OCI-LY1 (cell line): Measurements from ENCODE around the gene IREB2.
"Not testable (repeated sequence)": the region's sequence is repeated elsewhere in the genome, so short reads cannot be mapped to it uniquely, and the experiment has no call there.

ENCODE experiments used
- EZH2 ChIP-seq: fragments of 200-600 bp; sonication (generic), shearing (Covaris generic); IDR thresholded peaks from 2 replicates; pipeline ENCODE4 v1.8.0; 2017; ENCODE audit warnings: borderline replicate concordance, mixed run types, mild to moderate bottlenecking, antibody characterized with exemption, low read length, moderate library complexity, mixed read lengths
- TF ChIP-seq, protein P1 (sequence below): fragments of 200-600 bp; sonication (generic), shearing (Covaris generic); IDR thresholded peaks from 2 replicates; pipeline ENCODE4 v1.5.1; 2017; ENCODE audit warnings: mild to moderate bottlenecking, antibody characterized with exemption, low read length, moderate library complexity, mixed read lengths

DNA sequence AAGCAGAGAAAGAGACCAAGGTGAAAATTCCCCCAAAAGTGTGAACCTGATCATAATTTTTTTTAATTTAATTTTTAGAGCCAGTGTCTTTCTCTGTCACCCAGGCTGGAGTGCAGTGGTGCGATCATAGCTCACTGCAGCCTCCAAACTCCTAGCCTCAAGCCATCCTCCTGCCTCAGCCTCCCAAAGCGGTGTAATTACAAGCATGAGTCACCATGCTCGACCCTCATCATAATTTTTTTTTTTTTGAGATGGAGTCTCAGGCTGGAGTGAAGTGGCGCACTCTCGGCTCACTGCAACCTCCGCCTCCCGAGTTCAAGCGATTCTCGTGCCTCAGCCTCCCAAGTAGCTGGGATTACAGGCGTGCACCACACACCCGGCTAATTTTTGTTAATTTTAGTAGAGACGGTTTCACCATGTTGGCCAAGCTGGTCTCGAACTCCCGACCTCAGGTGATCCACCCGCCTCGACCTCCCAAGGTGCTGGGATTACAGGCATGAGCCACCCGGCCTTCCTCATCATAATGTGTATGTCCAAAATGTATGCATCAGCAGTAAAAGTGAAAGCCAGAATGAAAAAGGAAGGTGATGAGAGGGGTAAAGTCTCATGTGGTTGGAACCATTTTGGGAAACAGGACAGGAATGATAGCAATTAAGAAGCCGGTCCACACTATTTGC lies 101.6 kb downstream of the IREB2 start:
- TF ChIP-seq, protein P1, sequence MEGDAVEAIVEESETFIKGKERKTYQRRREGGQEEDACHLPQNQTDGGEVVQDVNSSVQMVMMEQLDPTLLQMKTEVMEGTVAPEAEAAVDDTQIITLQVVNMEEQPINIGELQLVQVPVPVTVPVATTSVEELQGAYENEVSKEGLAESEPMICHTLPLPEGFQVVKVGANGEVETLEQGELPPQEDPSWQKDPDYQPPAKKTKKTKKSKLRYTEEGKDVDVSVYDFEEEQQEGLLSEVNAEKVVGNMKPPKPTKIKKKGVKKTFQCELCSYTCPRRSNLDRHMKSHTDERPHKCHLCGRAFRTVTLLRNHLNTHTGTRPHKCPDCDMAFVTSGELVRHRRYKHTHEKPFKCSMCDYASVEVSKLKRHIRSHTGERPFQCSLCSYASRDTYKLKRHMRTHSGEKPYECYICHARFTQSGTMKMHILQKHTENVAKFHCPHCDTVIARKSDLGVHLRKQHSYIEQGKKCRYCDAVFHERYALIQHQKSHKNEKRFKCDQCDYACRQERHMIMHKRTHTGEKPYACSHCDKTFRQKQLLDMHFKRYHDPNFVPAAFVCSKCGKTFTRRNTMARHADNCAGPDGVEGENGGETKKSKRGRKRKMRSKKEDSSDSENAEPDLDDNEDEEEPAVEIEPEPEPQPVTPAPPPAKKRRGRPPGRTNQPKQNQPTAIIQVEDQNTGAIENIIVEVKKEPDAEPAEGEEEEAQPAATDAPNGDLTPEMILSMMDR, result not testable (repeated sequence)
- not testable (repeated sequence) for TF ChIP-seq EZH2
